NCI-H2107 treated with DMSO at 0.1 percent for 48 hours (cell line): ENCODE data around the gene EPC1.
"Not testable (repeated sequence)": the region's sequence is repeated elsewhere in the genome, so short reads cannot be mapped to it uniquely, and the experiment has no call there.

Source experiments
- DNase-seq: peaks from one replicate; lab custom pipeline; 2025; ENCODE audit not compliant: unreplicated experiment; lab: John Stamatoyannopoulos, UW

The EPC1 gene

GRCh38 chr10:32298075-32298812 lies 48.7 kb downstream of the EPC1 start:
- no peak for DNase-seq

GRCh38 chr10:32295027-32295426 lies 51.9 kb downstream of the EPC1 start:
- DNase-seq, result no peak

- no peak for DNase-seq
Measured at GRCh38 chr10:32293581-32293980, 53.4 kb downstream of the EPC1 start.

- no peak for DNase-seq
Measured at GRCh38 chr10:32279795-32280194, 67.2 kb downstream of the EPC1 start.

GRCh38 chr10:32273336-32273735 lies 73.6 kb downstream of the EPC1 start:
- DNase-seq, result no peak

- DNase-seq, result no peak
Measured at GRCh38 chr10:32271617-32272016, 75.3 kb downstream of the EPC1 start.

GRCh38 chr10:32269343-32270100 lies 77.4 kb downstream of the EPC1 start:
- DNase-seq, result no peak

GRCh38 chr10:32268788-32269187 lies 78.2 kb downstream of the EPC1 start:
- DNase-seq, result no peak

GRCh38 chr10:32266979-32267378 lies 80.0 kb downstream of the EPC1 start:
- no peak for DNase-seq

GRCh38 chr10:32266566-32266965 lies 80.4 kb downstream of the EPC1 start:
- no peak for DNase-seq

GRCh38 chr10:32265756-32266155 lies 81.2 kb downstream of the EPC1 start:
- no peak for DNase-seq

- DNase-seq, result no peak
Measured at GRCh38 chr10:32263300-32263699, 83.7 kb downstream of the EPC1 start.

GRCh38 chr10:32259551-32259950 lies 87.4 kb downstream of the EPC1 start:
- DNase-seq, result no peak

GRCh38 chr10:32256613-32257437 lies 90.1 kb downstream of the EPC1 start:
- no peak for DNase-seq

GRCh38 chr10:32253821-32254220 lies 93.1 kb downstream of the EPC1 start:
- DNase-seq, result no peak

GRCh38 chr10:32253276-32253675 lies 93.7 kb downstream of the EPC1 start:
- no peak for DNase-seq

GRCh38 chr10:32250489-32250888 lies 96.5 kb downstream of the EPC1 start:
- not testable (repeated sequence) for DNase-seq

GRCh38 chr10:32246685-32247084 lies 100.3 kb downstream of the EPC1 start:
- no peak for DNase-seq

GRCh38 chr10:32245760-32246159 lies 101.2 kb downstream of the EPC1 start:
- no peak for DNase-seq

GRCh38 chr10:32244421-32245207 lies 102.3 kb downstream of the EPC1 start:
- no peak for DNase-seq

GRCh38 chr10:32244011-32244410 lies 102.9 kb downstream of the EPC1 start:
- DNase-seq, result no peak
